PC-9 (cell line): Measurements from ENCODE around the gene JTB. TPM values are rescaled to one million over a fixed set of nuclear protein-coding genes. Genes with fewer than 3 reads are reported as not detected.
"Not testable (repeated sequence)": the region's sequence is repeated elsewhere in the genome, so short reads cannot be mapped to it uniquely, and the experiment has no call there.

ENCODE experiments used
- BruUV-seq: library from RNA; stranded (reverse); fragments of 400-500 nt; replicated peaks from 2 replicates; lab custom pipeline; 2021; lab: Mats Ljungman, UMichigan
- CTCF ChIA-PET: fragments of 300-600 bp; sonication (Branson Sonifier 250); formaldehyde crosslinking; loops from one replicate; lab custom pipeline; 2022; ENCODE audit warnings: antibody characterized with exemption; lab: Charles Lee
- POLR2A ChIA-PET: fragments of 300-600 bp; sonication (Branson Sonifier 250); formaldehyde crosslinking; loops from one replicate; lab custom pipeline; 2022; ENCODE audit warnings: antibody characterized with exemption; ENCODE audit not compliant: unreplicated experiment; lab: Charles Lee
- DNase-seq, 2 experiments: peaks; one replicate each; pipeline versions ENCODE4 v3.0.0 to v3.0.0-alpha.2; 2015 to 2022; ENCODE audit warnings: mixed read lengths in 1 of 2
- H2AFZ ChIP-seq: fragments of 200-600 bp; sonication (generic); 2 replicates; pipeline ENCODE4 v1.8.1; 2017; ENCODE audit warnings: antibody characterized with exemption
- H3F3A ChIP-seq: fragments of 200-600 bp; sonication (generic); 2 replicates; pipeline ENCODE4 v1.8.1; 2017; ENCODE audit warnings: antibody characterized with exemption, mild to moderate bottlenecking, low read depth; ENCODE audit not compliant: insufficient read depth
- H3K27ac ChIP-seq: fragments of 200-600 bp; sonication (generic); 2 replicates; pipeline ENCODE4 v1.6.1; 2016; ENCODE audit warnings: mixed run types
- H3K27me3 ChIP-seq: fragments of 200-600 bp; sonication (generic); 2 replicates; pipeline ENCODE4 v1.6.1; 2016; ENCODE audit warnings: low read depth, mixed run types; ENCODE audit not compliant: insufficient read depth
- H3K36me3 ChIP-seq: fragments of 200-600 bp; sonication (generic); 2 replicates; pipeline ENCODE4 v1.6.1; 2016; ENCODE audit warnings: low read depth, mixed run types
- H3K4me1 ChIP-seq: fragments of 200-600 bp; sonication (generic); replicated peaks from 2 replicates; pipeline ENCODE4 v1.6.1; 2016; ENCODE audit warnings: mixed run types; ENCODE audit not compliant: insufficient read depth
- H3K4me2 ChIP-seq: fragments of 200-600 bp; sonication (generic); 2 replicates; pipeline ENCODE4 v1.6.1; 2017; ENCODE audit warnings: mixed run types
- H3K4me3 ChIP-seq: fragments of 200-600 bp; sonication (generic); 2 replicates; pipeline ENCODE4 v1.6.1; 2016; ENCODE audit warnings: mixed run types
- H3K79me2 ChIP-seq: fragments of 200-600 bp; sonication (generic); 2 replicates; pipeline ENCODE4 v1.6.1; 2017; ENCODE audit warnings: low read depth, mixed run types
- H3K9me2 ChIP-seq: fragments of 200-600 bp; sonication (generic); 2 replicates; pipeline ENCODE4 v1.8.1; 2017; ENCODE audit warnings: mild to moderate bottlenecking; ENCODE audit not compliant: insufficient read depth
- H3K9me3 ChIP-seq: fragments of 200-600 bp; sonication (generic); 2 replicates; pipeline ENCODE4 v1.8.1; 2016; ENCODE audit warnings: low read depth; ENCODE audit not compliant: insufficient read depth
- H4K20me1 ChIP-seq: fragments of 200-600 bp; sonication (generic); 2 replicates; pipeline ENCODE4 v1.8.1; 2017; ENCODE audit not compliant: insufficient read depth
- CTCF ChIP-seq: fragments of 200-600 bp; sonication (generic); conservative IDR thresholded peaks from 2 replicates; pipeline ENCODE4 v1.6.1; 2017; ENCODE audit warnings: mixed run types, antibody characterized with exemption, mild to moderate bottlenecking, moderate library complexity
- EZH2 ChIP-seq: fragments of 200-600 bp; sonication (generic); IDR thresholded peaks from 2 replicates; pipeline ENCODE4 v1.8.0; 2017; ENCODE audit warnings: antibody characterized with exemption, low read depth
- intact Hi-C: fragments of 100-400 bp; cut with micrococcal nuclease; formaldehyde crosslinking; loops from one replicate; pipeline ENCODE4 v1.10.0; 2022; ENCODE audit not compliant: unreplicated experiment
- total RNA-seq: library from RNA; stranded (reverse); gene quantifications from 2 replicates; pipeline ENCODE4 v1.2.3, GENCODE V29; 2021

JTB gene
- total RNA-seq, 1 experiment from 2014 or later = 106 TPM

- Histone ChIP-seq H3K4me2 (no peak overlapping the region), H3K9me2 (no peaks in the 10 kb centered on the region), H3K9me3 (no peaks in the 10 kb centered on the region), H3F3A (peaks cover 19% of the 10 kb centered on the region), H2AFZ (no peak overlapping the region), H4K20me1 (no peaks in the 10 kb centered on the region), H3K36me3 (no peaks in the 10 kb centered on the region), H3K27ac (no peak overlapping the region), H3K27me3 (no peaks in the 10 kb centered on the region), H3K4me3 (no peak overlapping the region), H3K4me1 (peaks cover 20% of the 10 kb centered on the region), H3K79me2 (no peaks in the 10 kb centered on the region)
- BruUV-seq = no TSS peak
- ChIA-PET POLR2A (no interaction called here), CTCF (no interaction called here)
- no peak for TF ChIP-seq CTCF
- TF ChIP-seq EZH2 = no peak
- no peak for DNase-seq
- intact Hi-C loops = no loop called here
Observed at GRCh38 chr1:154006136-154006535, 28.7 kb upstream of the JTB start.

GRCh38 chr1:154000420-154000819 is 22.9 kb upstream of the JTB start:
- Histone ChIP-seq H3F3A (peaks cover 53% of the 10 kb centered on the region), H3K4me1 (peaks cover 38% of the 10 kb centered on the region), H3K36me3 (no peaks in the 10 kb centered on the region), H3K4me3 (no peak overlapping the region), H4K20me1 (no peaks in the 10 kb centered on the region), H3K9me2 (no peaks in the 10 kb centered on the region), H2AFZ (0 out of 2 replicates have a peak overlapping the region, but pooled peaks have one; percentile 39), H3K27me3 (no peaks in the 10 kb centered on the region), H3K27ac (peak overlapping the region; percentile 76), H3K9me3 (no peaks in the 10 kb centered on the region), H3K79me2 (no peaks in the 10 kb centered on the region), H3K4me2 (peak overlapping the region; percentile 66)
- intact Hi-C loops = no loop called here
- ChIA-PET POLR2A (no interaction called here), CTCF (no interaction called here)
- DNase-seq = no peak
- no peak for TF ChIP-seq CTCF
- no peak for TF ChIP-seq EZH2
- no TSS peak for BruUV-seq

- H3K27me3 ChIP-seq, H3K9me3 ChIP-seq, H3K9me2 ChIP-seq, H2AFZ ChIP-seq, H3K27ac ChIP-seq, H4K20me1 ChIP-seq, POLR2A ChIA-PET, DNase-seq, CTCF ChIA-PET, H3K4me2 ChIP-seq, H3K4me3 ChIP-seq, BruUV-seq: not testable (repeated sequence)
- peaks cover 10% of the 10 kb centered on the region for H3K79me2 ChIP-seq
- H3F3A ChIP-seq = peaks cover 80% of the 10 kb centered on the region
- H3K36me3 ChIP-seq = peaks cover 17% of the 10 kb centered on the region
- intact Hi-C loops = loop anchor here (10.0 kb wide), 1 partner anchor 108 kb away; no protein-coding TSS in a partner anchor
- H3K4me1 ChIP-seq = peaks cover 28% of the 10 kb centered on the region
Observed at GRCh38 chr1:153996882-153997281, 19.4 kb upstream of the JTB start.

- Histone ChIP-seq H3K4me3 (no peak overlapping the region), H4K20me1 (no peaks in the 10 kb centered on the region), H3K9me3 (no peaks in the 10 kb centered on the region), H3K27ac (no peak overlapping the region), H3K4me2 (no peak overlapping the region), H3K27me3 (no peaks in the 10 kb centered on the region), H3F3A (peaks cover 76% of the 10 kb centered on the region), H3K4me1 (peaks cover 19% of the 10 kb centered on the region), H3K9me2 (no peaks in the 10 kb centered on the region), H2AFZ (no peak overlapping the region), H3K79me2 (peaks cover 22% of the 10 kb centered on the region), H3K36me3 (peaks cover 26% of the 10 kb centered on the region)
- POLR2A ChIA-PET = interaction anchor here (0.6 to 0.7 kb wide), 2 partner anchors 142 to 307 kb away, joined by 3 to 4 read pairs; no protein-coding TSS in a partner anchor
- TF ChIP-seq CTCF = no peak
- no peak for TF ChIP-seq EZH2
- DNase-seq = no peak
- intact Hi-C loops = loop anchor here (10.0 kb wide), 1 partner anchor 109 kb away; no protein-coding TSS in a partner anchor
- no TSS peak for BruUV-seq
- CTCF ChIA-PET = no interaction called here
Observed at GRCh38 chr1:153995640-153996039, 18.2 kb upstream of the JTB start.
